HG02798 (cell line): ENCODE data around the gene UACA.

Experiments used
- ATAC-seq: cut with Tn5 transposase; IDR thresholded peaks from one replicate; pipeline ENCODE4 v1.9.1; 2021; ENCODE audit warnings: mild to moderate bottlenecking; ENCODE audit not compliant: unreplicated experiment, poor library complexity

UACA gene

DNA sequence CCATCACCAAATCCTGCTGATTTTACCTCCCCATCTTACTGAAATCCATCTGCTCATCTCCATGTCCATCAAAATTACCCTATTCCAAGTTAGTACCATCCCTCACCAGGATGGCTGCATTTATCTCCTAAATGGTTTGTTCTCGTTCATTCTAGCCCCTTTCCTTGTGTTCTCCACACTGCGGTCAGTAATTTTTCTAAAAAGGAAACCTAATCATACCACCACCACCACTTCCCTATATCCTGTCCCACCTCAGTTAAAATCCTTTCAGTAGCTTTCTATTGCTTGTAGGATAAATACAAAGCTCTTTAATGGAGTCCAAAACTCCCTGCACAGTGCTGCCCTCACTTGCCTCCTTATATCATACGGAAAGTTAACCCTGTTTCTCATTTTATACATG, 51.1 kb downstream of the UACA start:
- ATAC-seq: no peak

DNA sequence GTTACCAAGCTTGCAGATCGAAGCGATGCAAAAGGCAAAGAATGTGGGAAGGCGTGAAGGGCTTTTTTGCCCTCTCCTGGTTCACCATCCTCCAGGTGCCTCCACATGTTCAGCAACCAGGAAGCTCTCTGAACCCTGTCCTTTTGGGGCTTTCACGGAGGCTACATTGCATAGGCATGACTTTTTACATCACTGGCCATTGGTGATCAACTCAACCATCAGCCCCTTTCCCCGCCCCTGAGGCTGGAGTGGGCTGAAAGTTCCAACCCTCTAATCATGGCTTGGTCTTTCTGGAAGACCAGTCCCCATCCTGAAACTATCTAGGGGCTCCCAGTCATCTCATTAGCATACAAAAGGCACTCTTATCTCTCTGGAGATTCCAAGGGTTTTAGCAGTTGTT, 52.6 kb downstream of the UACA start:
- ATAC-seq: no peak

DNA sequence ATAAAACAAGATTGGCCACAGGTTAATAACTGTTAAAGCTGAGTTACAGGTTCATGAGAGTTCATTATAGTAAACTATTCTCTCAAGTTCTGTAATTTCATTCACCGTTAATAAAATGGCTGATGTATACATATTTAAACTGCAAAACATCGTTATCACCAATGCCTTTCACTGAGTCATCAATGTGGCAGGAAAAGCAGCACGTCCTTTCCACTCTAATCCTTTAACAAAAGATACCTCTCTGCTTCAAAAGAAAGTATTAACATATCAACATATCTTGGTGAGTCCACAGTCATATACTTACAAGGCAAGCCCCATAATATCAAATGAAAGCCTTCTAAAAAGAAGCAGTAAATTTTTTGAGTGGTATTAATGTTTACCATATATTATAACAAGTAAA, 54.5 kb downstream of the UACA start:
- ATAC-seq: no peak

DNA sequence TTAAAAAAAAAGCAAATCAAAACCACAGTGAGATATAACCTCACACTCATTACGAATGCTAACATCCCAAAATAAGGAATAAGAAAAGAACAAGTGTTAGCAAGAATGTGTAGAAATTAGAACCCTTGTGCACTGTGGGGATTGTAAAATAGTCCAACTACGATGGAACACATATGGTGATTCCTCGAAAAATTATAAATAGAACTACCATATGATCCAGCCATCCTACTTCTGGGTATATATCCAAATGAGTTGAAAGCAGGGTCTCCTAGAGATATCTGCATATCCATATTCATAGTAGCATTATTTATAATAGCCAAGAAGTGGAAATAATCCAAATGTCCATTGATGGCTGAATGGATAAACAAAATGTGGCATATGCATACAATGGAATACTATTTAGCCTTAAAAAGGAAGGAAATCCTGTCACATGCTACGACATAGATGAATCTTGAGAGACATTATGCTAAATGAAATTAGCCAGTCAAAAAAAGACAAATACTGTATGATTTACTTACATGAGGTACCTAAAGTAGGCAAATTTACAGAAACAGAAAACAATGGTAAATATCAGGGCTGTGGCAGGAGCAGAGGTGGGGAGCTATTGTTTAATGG, 55.6 kb downstream of the UACA start:
- ATAC-seq: no peak

DNA sequence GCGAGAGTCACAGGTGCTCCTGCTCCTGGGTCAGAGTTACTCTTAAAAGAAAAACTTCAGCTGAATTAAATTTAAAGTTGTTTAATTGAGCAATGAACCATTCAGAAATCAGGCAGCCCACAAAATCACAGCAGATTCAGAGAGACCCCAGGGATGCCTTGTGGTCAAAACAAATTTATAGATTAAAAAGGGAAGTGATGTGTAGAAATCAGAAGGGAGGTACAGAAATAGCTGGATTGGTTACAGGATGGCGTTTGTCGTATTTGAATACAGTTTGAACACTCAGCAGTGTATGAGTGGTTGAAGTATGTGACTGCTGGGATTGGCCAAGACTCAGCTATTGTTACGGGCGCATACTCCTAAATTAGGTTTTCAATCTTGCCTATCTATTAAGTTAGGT, 58.6 kb downstream of the UACA start:
- ATAC-seq: no peak

DNA sequence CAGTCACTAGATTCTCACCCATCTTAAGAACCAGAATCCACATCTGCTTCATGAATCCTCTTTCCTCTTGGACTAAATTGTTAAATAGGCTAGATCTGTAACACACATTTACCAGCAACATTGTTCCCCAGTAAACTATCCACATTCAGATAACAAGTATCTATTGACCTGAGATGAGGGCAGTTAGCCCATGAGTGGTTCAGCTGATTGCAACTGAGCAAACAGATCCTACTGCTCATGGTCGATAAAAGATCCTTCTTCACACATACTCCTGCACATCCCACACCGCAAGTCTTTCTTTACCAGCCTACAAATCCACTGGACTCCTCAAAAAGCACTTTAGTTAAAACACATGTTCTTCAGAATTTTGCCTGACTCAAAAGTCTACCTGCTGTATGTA, 59.2 kb downstream of the UACA start:
- no peak for ATAC-seq

DNA sequence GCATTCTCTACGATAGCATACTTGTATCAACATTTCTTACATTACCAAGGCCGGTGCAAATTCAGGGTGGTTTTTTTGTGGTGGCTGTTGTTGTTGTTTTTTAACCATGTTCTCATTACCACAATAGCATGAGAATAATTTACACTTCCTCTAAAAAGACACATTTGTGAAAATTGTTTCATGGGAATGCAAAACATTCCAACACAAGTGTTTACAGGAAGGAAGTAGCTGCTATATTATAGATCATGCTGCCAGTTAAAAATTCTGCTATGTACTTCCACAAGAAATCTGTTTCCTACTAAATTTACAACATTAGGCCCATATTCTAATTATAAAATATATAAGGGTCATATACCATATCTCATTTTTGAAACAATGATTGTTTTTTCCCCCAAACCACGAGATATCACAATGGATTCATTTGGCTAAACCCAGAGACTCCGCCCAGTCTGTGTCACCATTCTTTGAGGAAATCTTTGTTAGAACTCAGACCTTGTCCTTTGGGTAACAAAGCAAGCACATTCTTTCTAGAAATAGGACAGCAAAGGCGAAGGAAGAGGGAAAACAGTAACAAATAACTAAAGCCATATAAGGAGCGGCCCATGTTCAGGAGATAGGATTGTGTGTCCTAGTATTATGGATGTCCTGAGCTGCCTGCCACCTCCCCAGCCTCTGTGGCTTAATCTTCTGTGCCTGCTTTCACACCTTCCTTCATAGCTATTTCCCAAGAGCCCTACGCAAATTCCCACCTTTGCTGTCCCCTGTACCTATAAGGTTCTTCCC, 60.1 kb downstream of the UACA start:
- no peak for ATAC-seq

DNA sequence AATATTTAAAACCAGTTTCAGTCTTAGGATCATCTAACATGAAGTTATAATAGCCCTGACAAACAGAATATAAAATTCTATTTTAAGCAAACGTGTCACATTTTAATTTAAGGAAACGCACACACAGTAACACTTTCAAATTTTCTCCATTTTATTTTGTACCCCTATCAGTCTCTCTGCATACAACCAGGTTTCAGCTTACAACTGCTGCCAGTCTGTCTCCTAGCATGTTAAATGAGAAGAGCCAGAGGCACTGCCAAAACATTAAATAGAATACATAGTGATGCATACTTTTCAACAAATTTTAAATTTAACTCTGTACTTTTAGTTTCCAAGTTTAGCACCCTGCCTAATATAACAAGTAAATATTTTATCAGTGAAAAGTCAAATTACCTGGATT, 60.8 kb downstream of the UACA start:
- no peak for ATAC-seq

DNA sequence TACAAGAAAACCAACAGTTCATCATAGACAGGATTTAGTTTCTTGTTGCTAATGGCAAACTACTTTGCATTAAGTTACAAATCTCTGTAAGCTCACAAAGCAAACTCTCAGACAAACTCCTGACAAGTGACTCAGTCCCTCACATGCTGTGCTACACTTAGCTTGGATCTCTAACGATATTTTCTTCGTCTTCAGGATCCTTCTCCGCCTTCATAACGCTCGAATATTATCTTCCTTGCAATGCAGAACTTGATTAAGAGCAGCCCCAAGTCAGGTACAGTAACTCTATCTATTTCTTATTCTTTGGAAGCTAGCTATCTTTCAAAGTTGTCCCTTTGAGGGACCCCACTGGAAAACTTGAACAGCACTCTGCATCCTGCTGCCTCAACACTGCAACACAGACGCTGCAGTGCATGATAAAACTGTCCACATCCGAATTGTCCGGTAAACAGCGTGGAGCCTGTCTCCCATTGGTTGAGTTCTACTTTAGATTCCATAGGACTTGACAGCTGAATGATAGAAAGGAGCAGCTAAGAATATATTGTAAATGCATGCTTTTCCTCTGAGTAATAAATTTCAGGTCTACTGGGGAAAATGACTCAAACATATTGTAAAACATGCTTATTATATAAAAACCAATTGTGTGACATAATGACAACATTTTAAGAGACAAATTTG, 61.3 kb downstream of the UACA start:
- ATAC-seq: no peak

DNA sequence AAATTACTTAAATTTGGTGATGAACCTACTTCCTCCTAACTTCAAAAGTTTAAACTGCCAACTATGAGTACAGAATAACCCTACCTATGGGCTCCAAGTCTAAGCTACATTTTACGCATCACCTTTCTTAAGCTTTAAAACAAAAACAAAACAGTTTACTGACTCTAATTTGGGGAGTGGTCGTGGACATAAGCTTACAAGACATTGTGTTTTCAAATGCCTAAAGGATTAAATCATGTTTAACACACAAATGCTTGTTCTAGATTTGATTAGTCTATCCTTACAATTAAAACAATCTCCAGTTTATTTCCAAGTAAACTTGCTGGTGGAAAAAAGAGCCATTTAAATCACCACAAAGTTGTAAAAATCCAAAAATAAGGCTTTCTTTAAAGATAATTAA, 62.2 kb downstream of the UACA start:
- ATAC-seq: no peak

DNA sequence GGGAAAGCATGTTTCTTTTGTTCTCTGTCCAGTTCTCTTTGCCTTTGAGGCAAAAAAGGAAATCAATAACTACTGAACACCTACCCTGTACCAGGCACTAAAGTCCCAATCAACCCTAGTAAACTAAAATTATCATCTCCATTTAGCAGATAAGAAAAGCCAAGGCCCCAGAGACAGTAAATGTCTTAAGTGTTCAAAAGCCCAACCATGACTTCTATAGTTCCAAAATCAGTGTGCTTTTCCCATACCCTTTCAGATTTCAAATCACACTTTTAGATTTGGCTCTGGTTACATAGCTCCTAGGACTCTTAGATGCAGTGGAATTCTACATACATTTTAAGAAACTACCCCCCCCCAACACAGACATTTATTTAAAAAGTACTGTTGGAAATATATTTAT, 63.5 kb downstream of the UACA start:
- no peak for ATAC-seq

DNA sequence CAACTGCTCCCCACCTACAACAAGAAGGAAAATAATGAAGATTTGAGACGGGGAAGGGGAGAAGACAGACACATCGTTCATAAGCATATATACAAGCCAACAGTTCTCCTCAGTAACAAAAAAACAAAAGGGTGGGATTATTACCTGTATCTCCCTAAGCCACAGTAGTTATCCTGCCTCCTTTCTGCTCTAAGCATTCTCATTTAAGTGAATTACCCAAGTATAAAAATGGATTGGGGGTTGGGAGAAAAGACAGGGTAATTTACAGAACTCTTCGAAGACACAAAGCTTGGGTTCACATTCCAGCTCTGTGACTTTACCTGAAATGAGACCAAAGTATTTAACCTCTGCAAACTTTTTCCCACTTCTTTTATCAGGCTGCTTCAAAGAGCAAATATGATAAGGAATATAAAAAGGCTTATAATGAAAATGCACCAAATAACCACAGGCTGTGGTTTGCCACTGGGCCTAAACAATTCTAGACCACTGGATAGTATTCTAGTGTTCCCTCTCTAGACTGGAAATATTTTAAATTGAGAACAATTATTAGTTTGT, 64.4 kb downstream of the UACA start:
- no peak for ATAC-seq

DNA sequence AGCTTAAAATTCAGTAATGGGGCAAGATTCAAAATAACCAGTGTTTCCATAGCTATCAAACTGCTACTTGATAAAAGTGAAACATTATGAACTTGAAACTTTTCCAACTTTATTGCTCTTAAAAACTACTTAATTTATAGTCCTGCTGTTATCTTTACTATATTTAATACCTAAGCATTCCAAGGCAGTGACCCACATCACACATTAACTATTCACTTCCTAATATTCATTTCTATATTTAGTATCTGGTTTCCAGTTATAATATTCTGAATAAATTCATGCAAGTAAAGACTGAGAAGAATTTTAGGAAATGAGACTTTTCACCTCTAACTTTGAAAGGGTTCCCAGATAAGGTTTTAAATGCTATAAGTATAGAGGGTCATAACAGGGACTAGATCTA, 64.9 kb downstream of the UACA start:
- ATAC-seq: no peak

DNA sequence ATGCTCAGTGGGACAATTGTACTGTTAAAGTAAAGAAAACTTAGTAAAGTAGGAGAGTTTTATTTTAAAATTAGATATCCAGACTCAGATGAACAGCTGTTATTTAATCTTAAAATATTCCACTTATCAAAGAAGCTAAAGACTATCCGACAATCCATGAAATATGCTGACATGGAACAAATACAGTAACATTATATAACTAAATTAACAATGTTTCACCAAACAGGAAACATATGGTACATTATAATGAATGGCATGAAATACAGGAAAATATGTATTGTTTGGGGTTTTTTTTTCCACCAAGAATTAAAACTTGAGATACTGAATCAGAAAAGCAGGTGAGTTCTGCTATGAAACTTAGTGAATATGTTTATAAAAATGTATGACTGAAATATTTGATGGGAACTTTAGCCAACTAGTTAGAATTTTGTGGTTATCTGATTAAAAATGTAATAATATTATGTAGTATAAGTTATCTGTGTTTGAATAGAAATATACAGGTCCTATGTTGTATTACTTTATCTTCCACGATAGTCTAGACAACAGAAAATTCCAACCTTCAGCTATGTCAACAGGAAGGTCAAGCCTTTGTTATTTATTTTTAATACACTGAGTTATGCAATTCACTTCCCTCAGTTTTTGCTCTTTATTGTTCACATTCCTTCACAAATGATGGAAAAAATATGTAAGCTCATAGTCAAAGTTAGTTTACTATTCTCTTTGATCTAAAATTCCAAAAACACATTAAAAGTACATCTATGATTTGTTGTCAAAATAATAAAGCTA, 72.7 kb downstream of the UACA start:
- ATAC-seq: no peak

DNA sequence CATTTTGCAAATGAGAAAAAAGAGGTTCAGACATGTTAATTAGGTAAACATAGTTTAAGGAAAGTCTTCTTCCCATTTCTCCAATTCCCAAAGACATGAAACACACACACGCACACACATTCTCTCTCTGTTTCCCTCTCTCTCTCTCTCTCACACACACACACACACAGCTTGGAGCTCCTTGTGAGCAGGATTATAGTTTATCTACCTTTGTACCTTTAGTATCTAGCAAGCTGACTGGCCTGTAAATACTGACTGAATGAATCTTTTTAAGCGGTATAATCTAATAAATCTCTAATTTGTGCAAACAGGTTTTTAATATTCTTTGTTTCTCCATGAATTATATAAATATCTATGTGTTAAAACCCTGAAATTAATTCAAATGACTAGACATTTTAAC, 73.3 kb downstream of the UACA start:
- no peak for ATAC-seq

DNA sequence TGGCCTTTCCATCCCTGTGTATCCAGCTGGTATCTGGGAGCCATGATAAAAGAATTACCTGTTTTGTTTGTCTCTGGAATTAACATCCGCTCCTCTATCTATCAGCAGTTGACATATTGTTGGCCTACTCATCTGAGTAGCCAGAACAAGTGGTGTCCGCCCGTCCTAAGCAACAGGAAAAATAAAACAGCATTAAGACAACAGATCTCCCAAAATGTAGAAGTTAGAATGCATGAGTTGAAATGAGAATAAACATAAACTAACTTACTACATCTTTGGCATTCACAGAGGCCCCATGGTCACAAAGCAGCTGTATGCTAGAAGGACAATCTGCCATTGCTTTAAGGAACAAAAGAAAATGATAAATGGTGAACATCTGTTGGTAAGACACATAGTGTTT, 75.9 kb downstream of the UACA start:
- no peak for ATAC-seq

DNA sequence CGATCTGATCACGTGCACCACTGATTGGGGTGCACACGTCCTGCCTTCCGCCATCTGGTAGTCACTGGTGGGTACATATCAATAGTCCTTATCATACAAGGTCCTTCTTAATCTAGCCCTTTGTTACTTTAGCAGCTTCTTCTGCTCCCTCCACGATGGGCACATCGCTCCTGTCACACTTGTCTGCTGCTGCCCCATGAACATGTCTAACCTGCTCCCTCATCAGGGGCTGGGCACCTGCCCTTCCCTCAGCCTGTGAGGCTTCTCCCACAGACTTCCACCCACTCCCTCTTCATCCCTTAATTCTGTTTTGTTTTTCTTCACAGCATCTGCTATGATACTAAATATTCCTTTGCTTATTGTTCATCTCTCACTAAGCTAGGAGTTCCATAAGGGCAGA, 82.5 kb downstream of the UACA start:
- no peak for ATAC-seq

DNA sequence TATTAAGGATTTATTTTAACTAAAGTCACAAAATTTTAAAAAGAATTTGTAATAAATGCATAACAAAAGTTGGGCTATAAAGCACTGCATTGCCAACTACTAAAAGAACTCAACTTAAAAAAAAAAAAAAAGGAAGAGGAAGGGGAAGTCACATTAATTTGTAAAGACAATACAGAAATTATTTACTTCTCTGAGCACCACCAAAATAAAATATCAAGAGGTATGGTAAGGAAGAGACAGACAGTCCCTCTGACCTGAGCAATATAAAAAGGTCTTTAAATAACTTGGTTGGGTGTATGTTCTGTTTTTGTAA, 83.5 kb downstream of the UACA start:
- no peak for ATAC-seq

DNA sequence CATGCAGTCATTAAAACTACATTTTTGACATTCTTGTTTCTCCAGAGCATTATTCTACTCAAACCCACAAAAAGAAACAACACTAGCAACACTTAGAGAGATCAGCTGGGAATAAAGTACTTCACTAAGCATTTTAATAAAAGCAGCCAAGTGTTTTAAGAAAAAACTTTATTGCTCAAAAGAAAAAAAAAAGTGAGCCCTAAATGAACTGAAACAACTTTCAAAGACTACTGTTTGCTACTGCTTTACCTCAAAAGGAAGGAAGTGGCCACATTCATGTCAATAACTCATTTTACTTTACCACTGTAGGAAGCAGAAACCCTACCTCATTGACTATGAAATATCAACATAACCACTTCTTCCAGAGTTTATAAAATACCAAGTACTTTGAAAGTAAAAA, 91.3 kb downstream of the UACA start:
- ATAC-seq: peak; percentile 44

DNA sequence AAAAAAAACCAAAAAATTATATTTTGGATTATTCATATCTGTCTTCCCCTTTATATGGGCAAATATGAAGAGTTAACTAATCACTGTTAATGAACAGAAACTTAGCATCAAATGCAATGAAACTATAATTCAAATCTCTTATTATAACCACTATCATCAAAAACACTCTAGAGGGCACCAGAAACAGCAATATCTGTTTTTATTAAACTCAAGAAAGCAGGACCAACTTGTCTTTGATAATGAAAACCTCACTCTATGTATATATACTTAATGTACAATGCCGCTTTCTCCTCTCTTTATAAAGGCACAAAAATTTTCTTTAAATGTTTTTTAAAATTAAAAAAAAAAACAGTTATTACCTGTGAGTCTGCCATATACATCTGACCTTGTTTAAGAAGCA, 92.7 kb downstream of the UACA start:
- ATAC-seq: no peak
